Neural cell (in vitro differentiated cells): ENCODE data around the gene WDR1. TPM values are rescaled to one million over a fixed set of nuclear protein-coding genes. Genes with fewer than 3 reads are reported as not detected.

Experiments
- H2AFZ ChIP-seq: fragments of 200-600, 300-800 bp; sonication (generic), shearing (Covaris generic); 2 replicates; pipeline ENCODE4 v1.6.0; 2014; ENCODE audit warnings: low read depth, mild to moderate bottlenecking, antibody characterized with exemption, low read length, moderate library complexity
- H3F3A ChIP-seq: fragments of 200-600 bp; shearing (Covaris generic); 2 replicates; pipeline ENCODE4 v1.6.1; 2016; ENCODE audit warnings: mild to moderate bottlenecking, moderate library complexity, mixed read lengths, antibody characterized with exemption, low read length; ENCODE audit not compliant: insufficient read depth, poor library complexity, severe bottlenecking
- H3K27ac ChIP-seq: fragments of 200-600, 300-800 bp; sonication (generic), shearing (Covaris generic); 2 replicates; pipeline ENCODE4 v1.5.1; 2014; ENCODE audit warnings: mild to moderate bottlenecking, low read length, moderate library complexity
- H3K27me3 ChIP-seq: fragments of 300-800, 200-600 bp; sonication (generic), shearing (Covaris generic); 2 replicates; pipeline ENCODE4 v1.6.0; 2014; ENCODE audit warnings: mild to moderate bottlenecking, low read depth, low read length, moderate library complexity; ENCODE audit not compliant: insufficient read depth
- H3K36me3 ChIP-seq: fragments of 300-800, 200-600 bp; sonication (generic), shearing (Covaris generic); 2 replicates; pipeline ENCODE4 v1.5.1; 2014; ENCODE audit warnings: mild to moderate bottlenecking, antibody characterized with exemption, low read length, moderate library complexity; ENCODE audit not compliant: insufficient read depth
- H3K4me2 ChIP-seq: fragments of 300-800, 200-600 bp; sonication (generic), shearing (Covaris generic); 2 replicates; pipeline ENCODE4 v1.6.0; 2014; ENCODE audit warnings: mild to moderate bottlenecking, low read length
- H3K4me3 ChIP-seq: fragments of 300-800, 200-600 bp; sonication (generic), shearing (Covaris generic); 2 replicates; pipeline ENCODE4 v1.5.1; 2014; ENCODE audit warnings: mild to moderate bottlenecking, low read length, moderate library complexity
- H3K79me2 ChIP-seq: fragments of 200-600 bp; shearing (Covaris generic); replicated peaks from 2 replicates; pipeline ENCODE4 v1.6.0; 2014; ENCODE audit warnings: mild to moderate bottlenecking, low read length, moderate library complexity; ENCODE audit not compliant: insufficient read depth
- H3K9ac ChIP-seq: fragments of 300-800, 200-600 bp; sonication (generic), shearing (Covaris generic); 2 replicates; pipeline ENCODE4 v1.6.1; 2016; ENCODE audit warnings: mild to moderate bottlenecking, low read length, mixed read lengths
- H3K9me2 ChIP-seq: fragments of 200-600 bp; shearing (Covaris generic); 2 replicates; pipeline ENCODE4 v1.6.1; 2016; ENCODE audit warnings: mild to moderate bottlenecking, low read length, mixed read lengths; ENCODE audit not compliant: insufficient read depth
- H3K9me3 ChIP-seq: fragments of 200-600, 300-800 bp; sonication (generic), shearing (Covaris generic); 2 replicates; pipeline ENCODE4 v1.6.1; 2016; ENCODE audit warnings: mild to moderate bottlenecking, mixed run types, low read length, moderate library complexity, mixed read lengths
- H4K20me1 ChIP-seq: fragments of 200-600 bp; shearing (Covaris generic); 2 replicates; pipeline ENCODE4 v1.6.1; 2016; ENCODE audit warnings: mild to moderate bottlenecking, mixed run types; ENCODE audit not compliant: insufficient read depth
- CTCF ChIP-seq: fragments of 450-650 bp; IDR thresholded peaks from 2 replicates; pipeline ENCODE4 v1.5.1; 2014; ENCODE audit warnings: antibody characterized with exemption, mild to moderate bottlenecking, moderate library complexity; ENCODE audit not compliant: poor library complexity, severe bottlenecking
- EP300 ChIP-seq: fragments of 450-650 bp; conservative IDR thresholded peaks from 2 replicates; pipeline ENCODE4 v1.6.1; 2014; ENCODE audit warnings: antibody characterized with exemption, mild to moderate bottlenecking, moderate library complexity; ENCODE audit not compliant: poor library complexity, severe bottlenecking
- EZH2 ChIP-seq: fragments of 200-600, 300-800 bp; shearing (Covaris generic), sonication (generic); IDR thresholded peaks from 2 replicates; pipeline ENCODE4 v1.6.1; 2014; ENCODE audit warnings: antibody characterized with exemption, low read length, borderline replicate concordance, mild to moderate bottlenecking; ENCODE audit not compliant: insufficient read depth, poor library complexity, severe bottlenecking
- MXI1 ChIP-seq: fragments of 450-650 bp; conservative IDR thresholded peaks from 2 replicates; pipeline ENCODE4 v1.6.1; 2014; ENCODE audit warnings: antibody characterized with exemption, mild to moderate bottlenecking; ENCODE audit not compliant: poor library complexity, severe bottlenecking
- POLR2AphosphoS5 ChIP-seq: IDR thresholded peaks from 2 replicates; pipeline ENCODE4 v1.6.1; 2012
- RAD21 ChIP-seq: fragments of 450-650 bp; conservative IDR thresholded peaks from 2 replicates; pipeline ENCODE4 v1.6.1; 2014; ENCODE audit warnings: antibody characterized with exemption, mild to moderate bottlenecking, moderate library complexity
- REST ChIP-seq: IDR thresholded peaks from 2 replicates; pipeline ENCODE4 v1.6.1; 2012; ENCODE audit warnings: borderline replicate concordance
- SMC3 ChIP-seq: fragments of 450-650 bp; conservative IDR thresholded peaks from 2 replicates; pipeline ENCODE4 v1.6.1; 2014; ENCODE audit warnings: antibody characterized with exemption, mild to moderate bottlenecking, moderate library complexity; ENCODE audit not compliant: poor library complexity
- TAF1 ChIP-seq: IDR thresholded peaks from 2 replicates; pipeline ENCODE4 v1.6.1; 2012; ENCODE audit warnings: low read depth
- polyA plus RNA-seq: library from polyadenylated mRNA; depleted of rRNA; stranded (reverse); fragments of >200 nt; gene quantifications from 2 replicates; pipeline ENCODE4 v1.2.3, GENCODE V29; 2014

Gene WDR1
- polyA plus RNA-seq, 1 donor from 2014 or later: 106 TPM

- no peak overlapping the region for H3K4me3 ChIP-seq
- no peak overlapping the region for H2AFZ ChIP-seq
- no peaks in the 10 kb centered on the region for H3K9me2 ChIP-seq
- no peak overlapping the region for H3K27ac ChIP-seq
- H3K36me3 ChIP-seq: no peaks in the 10 kb centered on the region
- TF ChIP-seq TAF1: no peak
- TF ChIP-seq REST: no peak
- TF ChIP-seq EP300: no peak
- no peak for TF ChIP-seq RAD21
- no peak for TF ChIP-seq EZH2
- TF ChIP-seq CTCF: no peak
- no peak for TF ChIP-seq SMC3
- TF ChIP-seq MXI1: no peak
- no peak for TF ChIP-seq POLR2AphosphoS5
- H3K79me2 ChIP-seq: no peaks in the 10 kb centered on the region
- no peak overlapping the region for H3K4me2 ChIP-seq
- no peaks in the 10 kb centered on the region for H3K27me3 ChIP-seq
- H3K9me3 ChIP-seq: no peaks in the 10 kb centered on the region
- no peaks in the 10 kb centered on the region for H3F3A ChIP-seq
- no peaks in the 10 kb centered on the region for H4K20me1 ChIP-seq
- no peak overlapping the region for H3K9ac ChIP-seq
Observed at GRCh38 chr4:10055871-10056270, 60.7 kb downstream of the WDR1 start.

- Histone ChIP-seq H3K27me3 (no peaks in the 10 kb centered on the region), H3K36me3 (no peaks in the 10 kb centered on the region), H2AFZ (no peak overlapping the region), H3K9ac (no peak overlapping the region), H3K79me2 (no peaks in the 10 kb centered on the region), H3F3A (no peaks in the 10 kb centered on the region), H3K4me3 (no peak overlapping the region), H4K20me1 (no peaks in the 10 kb centered on the region), H3K27ac (no peak overlapping the region), H3K9me2 (no peaks in the 10 kb centered on the region), H3K9me3 (no peaks in the 10 kb centered on the region), H3K4me2 (no peak overlapping the region)
- TF ChIP-seq EZH2 (no peak), POLR2AphosphoS5 (no peak), CTCF (no peak), REST (no peak), TAF1 (no peak), SMC3 (no peak)
Observed at GRCh38 chr4:10054571-10055041, 62.0 kb downstream of the WDR1 start.
